ENCODE results near the gene GRN. TPM values are rescaled to one million over a fixed set of nuclear protein-coding genes. Genes with fewer than 3 reads are reported as not detected.

GRN gene
- total RNA-seq, 1 experiment from 2014 or later, result 206 TPM

- TF ChIP-seq SP1 (IDR thresholded peaks at IDR 0.05; ENCODE audit: low read depth) (no peak), JUND (IDR thresholded peaks at IDR 0.05) (no peak), POLR2AphosphoS5 (IDR thresholded peaks at IDR 0.05; ENCODE audit: low read depth, low read length) (no peak), MAX (IDR thresholded peaks at IDR 0.05) (no peak), SRF (IDR thresholded peaks at IDR 0.05; ENCODE audit: low read depth) (no peak), FOSL1 (IDR thresholded peaks at IDR 0.05; ENCODE audit: low read depth) (no peak), SIN3A (IDR thresholded peaks at IDR 0.05; ENCODE audit: low read depth) (no peak), ZNF274 (IDR thresholded peaks at IDR 0.05; ENCODE audit: low read depth, low read length) (no peak), POLR2A (IDR thresholded peaks at IDR 0.05; ENCODE audit: borderline replicate concordance, extremely low read depth, insufficient read depth, insufficient read length) (no peak), CTCF (IDR thresholded peaks at IDR 0.05 in 2 of 3, conservative IDR thresholded peaks at IDR 0.05 in 1 of 3; ENCODE audit: borderline replicate concordance in 1 of 3, insufficient read depth in 1 of 3, low read depth in 2 of 3, low read length in 2 of 3) (no peak)
Observed at GRCh38 chr17:44335968-44336367, 9.1 kb upstream of the GRN start (continued).

- Histone ChIP-seq H3K9me2 (ENCODE audit: insufficient read depth) (no peaks in the 10 kb centered on the region), H3K4me1 (ENCODE audit: control insufficient read depth in 1 of 2, insufficient read depth in 2 of 2, low read length in 2 of 2) (peaks cover 0 to 7% of the 10 kb centered on the region in 2 experiments; a peak in 2 of 4 replicates), H4K20me1 (ENCODE audit: insufficient read depth) (no peaks in the 10 kb centered on the region), H3K9me3 (ENCODE audit: control insufficient read depth in 1 of 2, insufficient read depth in 1 of 2, low read depth in 1 of 2, low read length in 2 of 2) (no peaks in the 10 kb centered on the region), H3K27me3 (ENCODE audit: insufficient read depth, low read length) (no peaks in the 10 kb centered on the region), H3K36me3 (ENCODE audit: control insufficient read depth in 1 of 2, insufficient read depth in 2 of 2, low read length in 2 of 2) (no peaks in the 10 kb centered on the region), H3K4me3 (replicated peaks in 1 of 2; ENCODE audit: low read depth in 1 of 2, low read length in 2 of 2) (no peak overlapping the region), H3K4me2 (ENCODE audit: low read length) (peak overlapping the region; percentile 43; the same call in 1 of the 2 replicates), H3K9ac (ENCODE audit: low read length) (no peak overlapping the region), H3K27ac (ENCODE audit: low read depth, low read length) (no peak overlapping the region), H2AFZ (ENCODE audit: low read depth, low read length, poor library complexity, severe bottlenecking) (no peak overlapping the region), H3K79me2 (ENCODE audit: insufficient read depth, low read length) (no peaks in the 10 kb centered on the region)
- DNase-seq (ENCODE audit: low read depth, low spot score) (no peak), ATAC-seq (peak; percentile 54; the same call in 1 of the 2 replicates)
- intact Hi-C loops (cut with micrococcal nuclease), result no loop called here
- RAD21 ChIA-PET (ENCODE audit: low non-redundant PET in 1 of 2, low total read pairs in 2 of 2, uncharacterized antibody in 2 of 2, unreplicated experiment in 2 of 2), result no interaction called here
- CTCF ChIA-PET, result no interaction called here
- POLR2A ChIA-PET, result no interaction called here
- no TSS peak for BruUV-seq (replicated peaks)
- TF ChIP-seq SIN3A (IDR thresholded peaks at IDR 0.05; ENCODE audit: low read depth) (no peak), ATF3 (IDR thresholded peaks at IDR 0.05) (no peak), RAD21 (IDR thresholded peaks at IDR 0.05; ENCODE audit: low read depth) (no peak), ELF1 (IDR thresholded peaks at IDR 0.05; ENCODE audit: borderline replicate concordance, low read depth) (no peak), SRF (IDR thresholded peaks at IDR 0.05; ENCODE audit: low read depth) (no peak), EZH2 (IDR thresholded peaks at IDR 0.05) (no peak), ZFX (IDR thresholded peaks at IDR 0.05) (no peak), JUND (IDR thresholded peaks at IDR 0.05) (no peak), REST (IDR thresholded peaks at IDR 0.05; ENCODE audit: low read depth) (no peak), MAX (IDR thresholded peaks at IDR 0.05) (no peak), POLR2AphosphoS5 (IDR thresholded peaks at IDR 0.05; ENCODE audit: low read depth, low read length) (no peak), SP1 (IDR thresholded peaks at IDR 0.05; ENCODE audit: low read depth) (no peak), CEBPB (IDR thresholded peaks at IDR 0.05; ENCODE audit: low read depth) (no peak), TCF7L2 (IDR thresholded peaks at IDR 0.05; ENCODE audit: borderline replicate concordance, extremely low read depth, insufficient read depth, insufficient read length) (no peak), FOSL1 (IDR thresholded peaks at IDR 0.05; ENCODE audit: low read depth) (no peak), CBX3 (IDR thresholded peaks at IDR 0.05; ENCODE audit: low read depth) (no peak), EGR1 (IDR thresholded peaks at IDR 0.05; ENCODE audit: low read depth) (no peak), YY1 (IDR thresholded peaks at IDR 0.05; ENCODE audit: extremely low read depth, insufficient replicate concordance, low read depth, low read length) (no peak)
Observed at GRCh38 chr17:44338702-44339101, 6.4 kb upstream of the GRN start.

All from HCT116 (cell line).